Fibroblast of skin of left quadriceps (primary cell): ENCODE results near the gene WNK2.
A peak's percentile ranks its signal among the peaks of the same experiment; 100 is the strongest.

Source experiments
- DNase-seq, 2 experiments: peaks; one replicate each; pipeline ENCODE4 v3.0.0-alpha.2; 2013; ENCODE audit warnings: low read depth in 2 of 2

WNK2 gene

DNA sequence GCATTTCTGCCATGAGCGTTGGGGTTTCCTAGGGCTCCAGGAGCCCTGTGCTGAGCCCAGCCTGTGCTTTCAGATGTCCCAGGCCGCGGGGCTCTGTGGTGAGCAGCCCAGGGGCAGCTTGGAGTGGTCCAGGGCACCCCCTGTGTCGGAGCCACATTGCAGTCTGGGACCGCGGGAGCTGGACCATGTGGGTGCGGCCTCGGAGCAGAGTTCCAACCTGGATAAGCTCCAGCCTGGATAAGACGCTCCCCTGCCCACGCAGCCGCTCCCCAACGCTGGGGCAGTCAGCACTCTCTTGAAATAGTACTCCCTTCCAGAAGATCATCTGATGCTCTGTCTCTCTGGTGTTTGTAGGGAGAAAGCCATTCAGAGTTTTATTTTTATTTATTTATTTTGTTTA lies 111.1 kb downstream of the WNK2 start:
- no peak for DNase-seq

DNA sequence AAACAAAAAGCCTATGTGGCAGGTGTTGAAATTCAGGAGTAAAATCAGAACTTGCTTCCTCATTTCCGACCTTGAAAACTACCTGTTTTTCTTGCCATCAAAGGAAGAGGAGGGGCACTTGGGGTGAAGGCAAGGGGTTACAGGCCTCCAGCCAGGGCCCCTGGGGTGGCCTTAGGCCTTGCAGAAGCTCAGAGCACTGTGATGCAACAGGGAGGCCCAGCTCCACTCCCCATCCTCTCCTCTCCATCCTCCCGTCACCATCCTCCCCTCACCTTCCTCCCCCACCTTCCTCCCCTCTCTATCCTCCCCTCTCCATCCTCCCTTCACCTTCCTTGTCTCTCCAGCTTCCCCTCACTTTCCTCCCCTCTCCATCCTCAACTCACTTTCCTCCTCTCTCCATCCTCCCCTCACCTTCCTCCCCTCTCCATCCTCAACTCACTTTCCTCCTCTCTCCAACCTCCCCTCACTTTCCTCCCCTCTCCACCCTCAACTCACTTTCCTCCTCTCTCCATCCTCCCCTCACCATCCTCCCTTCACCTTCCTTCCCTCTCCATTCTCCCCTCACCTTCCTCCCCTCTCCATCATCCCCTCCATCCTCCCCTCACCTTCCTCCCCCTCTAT lies 111.6 kb downstream of the WNK2 start:
- no peak for DNase-seq

DNA sequence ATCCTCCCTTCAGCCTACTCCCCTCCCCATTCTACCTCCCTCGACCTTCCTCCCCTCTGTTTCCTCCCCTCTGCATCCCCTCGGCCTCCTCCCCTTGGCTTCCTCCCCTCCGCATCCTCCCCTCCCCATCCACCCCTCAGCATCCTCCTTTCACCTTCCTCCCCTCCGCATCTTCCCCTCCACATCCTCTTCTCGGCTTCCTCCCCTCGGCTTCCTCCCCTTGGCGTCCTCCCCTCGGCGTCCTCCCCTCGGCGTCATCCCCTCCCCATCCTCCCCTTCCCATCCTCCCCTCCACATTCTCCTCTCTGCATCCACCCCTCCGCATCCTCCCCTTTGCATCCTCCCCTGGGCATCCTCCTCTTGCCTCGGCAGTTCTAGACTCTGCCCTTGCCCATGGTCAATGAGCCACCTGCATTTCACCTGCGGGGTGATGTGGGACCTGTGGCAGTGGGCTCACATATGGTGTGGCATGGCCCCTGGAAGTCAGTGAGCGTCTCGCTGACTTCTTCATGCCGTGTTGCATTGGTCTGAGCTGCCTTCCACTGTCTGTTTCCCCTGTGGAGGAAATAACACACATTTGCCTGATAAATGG lies 113.0 kb downstream of the WNK2 start:
- no peak for DNase-seq

DNA sequence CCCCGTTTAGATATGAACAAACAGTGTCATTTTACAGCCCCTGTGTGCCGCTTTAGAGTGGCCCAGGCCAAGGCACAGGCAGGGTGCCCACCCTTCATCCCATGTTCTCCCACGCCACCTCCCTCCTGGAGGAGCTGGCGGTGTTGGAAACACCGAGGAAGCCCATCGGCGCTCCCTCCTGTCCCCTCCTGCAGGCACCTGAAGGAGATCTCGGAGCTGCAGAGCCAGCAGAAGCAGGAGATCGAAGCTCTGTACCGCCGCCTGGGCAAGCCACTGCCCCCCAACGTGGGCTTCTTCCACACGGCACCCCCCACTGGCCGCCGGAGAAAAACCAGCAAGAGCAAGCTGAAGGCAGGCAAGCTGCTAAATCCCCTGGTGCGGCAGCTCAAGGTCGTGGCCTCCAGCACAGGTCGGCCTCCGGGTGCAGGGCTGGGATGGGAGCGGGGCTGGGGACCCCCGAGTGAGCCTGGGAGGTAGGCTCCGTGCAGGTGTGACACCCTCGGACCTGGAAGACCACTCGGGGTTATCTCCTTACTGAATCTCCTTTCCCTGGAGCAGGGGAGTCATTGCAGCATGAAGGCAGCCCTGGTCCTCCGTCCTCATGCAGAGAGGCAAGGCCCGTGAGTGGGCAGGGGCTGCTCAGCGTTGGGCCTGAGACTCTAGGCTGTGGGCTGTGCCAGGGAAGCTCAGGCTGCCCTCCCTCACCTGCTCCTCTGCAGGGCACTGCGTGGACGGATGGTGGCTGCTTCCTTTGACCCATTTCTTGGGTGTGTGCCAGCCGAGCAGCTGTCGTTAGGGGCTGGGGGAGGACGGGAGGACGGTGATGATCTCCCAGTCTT lies 113.9 kb downstream of the WNK2 start:
- no peak for DNase-seq

DNA sequence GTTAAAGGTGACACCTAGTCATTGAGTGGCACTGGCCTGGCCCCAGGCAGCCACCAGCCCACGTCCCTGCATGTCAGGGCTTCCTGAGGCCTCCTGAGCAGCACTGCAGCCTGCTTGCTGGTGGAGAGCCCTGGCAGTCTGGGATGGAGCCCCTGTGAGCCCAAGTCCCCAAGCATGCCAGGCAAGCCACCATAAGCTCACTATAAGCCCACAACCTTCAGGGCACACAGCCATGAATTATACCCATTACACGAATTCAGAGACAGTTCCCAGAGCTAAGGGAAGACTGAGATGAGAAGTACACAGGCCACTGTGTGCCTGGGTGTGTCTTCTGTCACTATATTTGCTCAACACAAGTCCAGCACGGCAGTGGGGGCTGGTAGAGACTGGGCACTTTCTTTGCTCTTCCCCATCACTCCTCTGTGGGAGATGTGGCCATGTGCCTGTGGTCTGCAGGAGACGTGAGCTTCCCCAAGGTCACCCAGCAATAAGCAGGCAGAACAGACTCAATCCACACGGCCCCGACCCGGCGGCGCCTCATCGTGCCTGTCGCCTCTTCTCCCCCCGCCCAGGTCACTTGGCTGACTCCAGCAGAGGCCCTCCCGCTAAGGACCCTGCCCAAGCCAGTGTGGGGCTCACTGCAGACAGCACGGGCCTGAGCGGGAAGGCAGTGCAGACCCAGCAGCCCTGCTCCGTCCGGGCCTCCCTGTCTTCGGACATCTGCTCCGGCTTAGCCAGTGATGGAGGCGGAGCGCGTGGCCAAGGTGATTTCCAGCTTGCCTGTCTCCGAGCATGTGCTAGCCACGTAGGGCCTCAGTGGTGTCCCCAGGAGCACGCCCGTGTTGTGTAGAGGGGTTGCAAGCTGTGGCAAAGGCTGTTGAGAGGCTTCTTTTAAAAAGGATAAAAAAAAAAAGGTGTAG lies 114.8 kb downstream of the WNK2 start:
- DNase-seq: no peak

DNA sequence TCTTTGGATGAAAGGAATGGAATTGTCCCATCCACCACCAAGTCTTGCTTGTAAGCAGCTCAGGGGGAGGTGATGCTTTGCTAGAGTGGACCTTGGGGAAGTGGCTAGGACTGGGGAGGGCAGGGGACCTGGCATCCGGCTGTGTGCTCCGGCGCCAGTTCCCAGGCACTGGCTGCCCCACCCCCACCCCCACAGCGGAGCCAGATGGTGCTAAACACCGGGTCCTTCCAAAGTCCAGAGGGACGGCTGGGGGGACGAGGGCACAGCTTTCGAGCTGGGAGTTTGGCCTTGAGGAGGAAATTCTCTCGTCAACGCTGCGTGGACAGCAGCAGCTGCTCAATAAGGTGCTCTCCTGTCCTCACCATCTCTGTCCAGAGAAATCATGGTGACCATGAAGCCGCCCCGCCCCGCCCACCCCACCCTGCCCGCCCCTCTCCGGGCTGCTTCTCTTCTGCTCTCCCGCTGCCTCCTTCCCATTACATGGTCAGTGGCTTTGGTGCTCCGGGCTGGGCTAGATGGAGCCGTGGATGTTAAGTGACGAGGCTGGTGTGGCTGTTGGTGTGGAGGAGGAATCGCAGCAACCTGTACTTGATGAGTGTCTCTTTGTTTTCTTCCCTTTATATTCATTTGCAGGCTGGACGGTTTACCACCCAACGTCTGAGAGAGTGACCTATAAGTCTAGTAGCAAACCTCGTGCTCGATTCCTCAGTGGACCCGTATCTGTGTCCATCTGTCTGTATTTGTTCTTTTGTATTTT lies 115.7 kb downstream of the WNK2 start:
- no peak for DNase-seq

DNA sequence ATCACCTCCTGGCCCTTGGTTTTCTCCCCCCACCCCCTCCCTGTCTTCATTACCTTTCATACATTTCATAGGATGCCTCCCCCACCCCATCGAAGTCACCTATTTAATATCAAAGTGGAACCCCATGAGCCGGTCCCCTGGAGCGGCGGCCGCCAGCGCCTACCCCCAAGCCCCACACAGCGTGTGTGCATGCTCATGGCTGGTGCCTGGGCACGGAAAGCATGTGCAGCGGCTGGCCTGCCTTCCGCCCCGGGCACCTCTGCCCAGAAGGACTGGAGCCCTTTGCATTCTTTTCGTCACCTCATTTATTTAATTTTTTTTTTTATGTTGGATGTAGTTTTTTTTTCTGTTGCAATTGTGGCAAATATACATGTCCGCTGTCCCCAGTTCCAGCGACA lies 116.2 kb downstream of the WNK2 start:
- no peak for DNase-seq

DNA sequence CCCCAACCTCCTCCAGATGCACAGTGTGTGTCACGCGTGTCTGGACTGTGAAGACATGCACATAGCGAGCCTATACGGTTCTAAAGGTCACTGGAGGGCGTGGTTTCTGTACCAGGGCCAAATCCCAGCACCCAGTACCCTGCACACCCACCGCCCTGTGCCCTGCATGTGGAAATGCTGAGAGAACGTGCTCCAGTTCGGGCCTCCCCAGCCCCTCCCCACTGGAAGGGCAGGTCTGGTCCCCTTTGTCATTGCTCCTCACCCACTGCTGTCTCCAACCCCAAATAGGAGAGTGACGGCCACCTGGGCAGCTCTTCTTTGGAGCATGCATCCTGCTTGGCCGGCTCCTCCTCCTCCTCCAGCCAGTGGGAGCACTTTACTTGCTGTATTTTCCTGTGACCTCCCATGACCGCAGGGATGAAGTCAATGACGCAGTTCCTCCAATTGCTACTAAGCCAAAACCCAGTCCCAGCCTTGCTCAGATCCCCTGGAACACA lies 116.7 kb downstream of the WNK2 start:
- no peak for DNase-seq

DNA sequence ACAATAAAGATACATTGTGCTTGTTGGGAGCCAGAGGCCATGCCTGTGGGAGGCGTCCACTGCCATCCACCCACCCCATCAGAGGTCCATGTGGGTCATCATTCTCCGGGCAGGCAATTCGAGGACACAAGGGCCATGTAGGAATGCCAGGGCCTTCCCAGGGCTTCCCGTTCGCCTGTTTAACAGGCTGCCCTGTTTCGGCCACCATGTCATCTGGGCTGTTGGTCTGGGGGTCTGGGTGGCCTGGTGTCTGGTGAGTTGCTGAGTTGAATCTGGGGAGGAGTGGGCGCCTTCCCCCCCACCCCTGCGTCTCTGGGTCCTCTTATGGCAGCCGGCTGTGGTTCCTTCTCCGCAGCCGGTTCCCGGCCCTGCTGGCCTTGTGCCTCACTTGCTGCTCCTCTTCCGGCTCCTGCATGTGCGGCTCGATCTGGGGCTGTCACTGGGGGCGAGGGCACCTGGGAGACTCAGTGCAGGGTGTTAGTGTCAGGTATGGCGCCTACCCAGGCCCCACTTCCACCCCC lies 117.4 kb downstream of the WNK2 start:
- DNase-seq: no peak

DNA sequence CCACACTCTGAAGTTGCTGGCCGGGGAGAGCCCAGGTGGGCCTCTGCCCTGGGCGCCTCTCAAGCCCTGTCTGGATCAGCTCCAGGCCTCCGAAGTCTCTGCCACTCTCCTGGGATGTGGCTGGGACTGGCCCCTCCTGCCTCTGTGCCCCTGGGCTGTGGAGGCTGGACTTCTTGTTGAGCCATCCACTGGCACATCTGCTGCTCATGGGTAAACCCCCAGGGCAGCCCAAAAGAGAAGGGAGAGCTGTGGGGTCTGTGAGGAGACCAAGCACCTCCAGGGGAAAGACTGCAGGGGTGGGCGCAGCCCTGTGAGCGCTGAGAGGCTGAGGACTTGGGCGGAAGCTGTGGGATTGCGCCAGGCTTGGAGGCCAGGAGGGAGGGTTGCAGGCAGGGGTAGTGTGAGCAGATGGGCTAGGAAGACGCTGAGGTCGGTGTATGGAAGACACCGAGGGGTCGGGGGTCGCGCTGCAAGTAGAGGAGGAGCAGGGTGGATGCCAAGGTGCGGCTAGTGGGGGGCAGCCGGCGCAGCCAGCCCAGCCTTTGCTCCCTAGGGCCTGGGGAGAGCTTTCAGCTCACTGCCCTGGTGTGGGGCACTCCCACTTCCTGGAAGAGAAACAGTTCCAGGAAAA lies 118.1 kb downstream of the WNK2 start:
- DNase-seq: no peak

DNA sequence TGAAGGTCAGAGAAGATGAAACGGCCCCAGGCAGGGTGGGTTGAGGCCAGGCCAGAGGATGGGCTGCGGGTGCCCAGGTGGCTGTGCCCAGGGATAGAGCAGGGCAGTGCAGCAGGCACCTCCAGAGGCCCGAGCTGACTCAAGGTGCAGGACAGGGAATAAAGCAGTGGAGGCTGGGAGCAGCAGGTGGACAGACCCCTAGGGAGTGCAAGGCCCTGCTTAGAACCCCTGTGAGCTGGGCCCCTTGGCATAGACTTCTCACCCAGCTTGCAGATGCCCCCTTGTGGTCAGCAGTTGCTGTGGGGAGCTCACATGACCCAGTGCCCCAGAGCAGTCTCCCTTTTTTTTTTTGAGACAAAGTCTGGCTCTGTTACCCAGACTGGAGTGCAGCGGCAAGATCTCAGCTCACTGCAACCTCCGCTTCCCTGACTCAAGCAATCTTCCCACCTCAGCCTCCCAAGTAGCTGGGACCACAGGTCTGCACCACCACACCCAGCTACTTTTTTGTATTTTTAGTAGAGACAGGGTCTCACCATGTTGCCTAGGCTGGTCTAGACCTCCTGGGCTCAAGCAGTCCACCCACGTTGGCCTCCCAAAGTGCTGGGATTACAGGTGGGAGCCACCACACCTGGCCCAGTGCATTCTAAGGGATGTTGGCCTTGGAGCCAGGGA lies 118.8 kb downstream of the WNK2 start:
- peak in 1 of 2 experiments; percentile 13 for DNase-seq

DNA sequence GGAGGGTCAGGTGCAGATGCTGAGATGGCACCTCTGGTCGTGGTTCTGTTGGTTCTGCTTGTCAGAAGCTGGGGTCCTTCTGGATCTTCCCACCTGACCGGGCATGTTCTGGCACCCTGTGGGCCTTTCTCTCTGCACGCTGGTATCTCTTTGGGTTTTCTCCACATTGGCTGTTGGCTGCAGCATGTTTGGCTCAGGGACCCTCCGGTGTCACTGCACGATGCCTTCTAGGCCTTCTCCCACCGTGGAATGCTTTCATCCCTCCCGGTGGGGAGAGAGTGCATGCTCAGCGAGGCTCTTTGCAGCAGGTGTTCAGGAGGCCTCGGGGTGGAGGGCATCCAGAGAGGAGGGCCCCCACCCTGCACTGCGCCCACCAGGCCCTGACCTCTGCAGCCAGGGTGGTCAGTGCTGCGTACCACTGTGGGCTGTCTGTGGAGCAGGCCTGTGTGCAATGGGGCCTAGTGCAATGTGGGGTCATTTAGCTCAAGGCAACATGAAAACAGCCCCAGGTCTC lies 119.4 kb downstream of the WNK2 start:
- DNase-seq: no peak

DNA sequence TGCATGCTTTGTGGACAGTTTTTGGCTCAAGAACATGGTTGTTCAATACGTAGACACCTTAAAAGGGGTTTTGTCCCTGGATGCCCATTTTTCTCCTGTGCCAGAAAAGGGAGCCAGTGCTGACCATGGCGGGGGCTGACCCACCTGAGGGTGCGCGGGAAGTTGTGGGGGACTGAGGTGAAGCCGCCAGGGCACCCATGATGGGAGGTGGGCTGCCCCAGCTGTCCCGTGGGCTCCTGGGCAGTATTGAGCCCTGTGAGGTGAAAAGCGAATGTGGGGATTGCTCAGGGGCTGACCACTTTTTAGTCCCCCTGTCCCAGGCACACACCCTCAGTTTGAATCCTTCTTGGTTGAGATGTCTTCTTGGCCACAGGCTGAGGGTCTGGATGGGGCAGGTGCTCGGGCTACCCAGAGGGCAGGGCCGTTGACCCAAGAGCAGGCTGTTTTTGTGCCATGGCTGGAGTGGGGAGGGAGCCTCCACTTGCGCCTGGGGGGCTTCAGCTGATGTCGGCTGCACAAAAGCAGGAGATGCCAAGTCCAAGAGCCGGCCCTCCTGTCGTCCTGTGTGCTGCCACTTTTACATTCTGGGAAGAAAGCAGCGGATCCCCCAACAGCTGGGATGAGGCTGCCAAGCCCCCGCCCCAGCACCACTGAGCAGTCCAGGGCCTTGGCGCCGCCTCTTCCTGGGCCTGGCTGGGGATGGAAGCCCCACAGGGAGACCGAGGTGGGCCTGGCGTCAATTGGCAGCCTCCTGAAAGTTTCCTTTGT lies 120.1 kb downstream of the WNK2 start:
- DNase-seq: no peak

DNA sequence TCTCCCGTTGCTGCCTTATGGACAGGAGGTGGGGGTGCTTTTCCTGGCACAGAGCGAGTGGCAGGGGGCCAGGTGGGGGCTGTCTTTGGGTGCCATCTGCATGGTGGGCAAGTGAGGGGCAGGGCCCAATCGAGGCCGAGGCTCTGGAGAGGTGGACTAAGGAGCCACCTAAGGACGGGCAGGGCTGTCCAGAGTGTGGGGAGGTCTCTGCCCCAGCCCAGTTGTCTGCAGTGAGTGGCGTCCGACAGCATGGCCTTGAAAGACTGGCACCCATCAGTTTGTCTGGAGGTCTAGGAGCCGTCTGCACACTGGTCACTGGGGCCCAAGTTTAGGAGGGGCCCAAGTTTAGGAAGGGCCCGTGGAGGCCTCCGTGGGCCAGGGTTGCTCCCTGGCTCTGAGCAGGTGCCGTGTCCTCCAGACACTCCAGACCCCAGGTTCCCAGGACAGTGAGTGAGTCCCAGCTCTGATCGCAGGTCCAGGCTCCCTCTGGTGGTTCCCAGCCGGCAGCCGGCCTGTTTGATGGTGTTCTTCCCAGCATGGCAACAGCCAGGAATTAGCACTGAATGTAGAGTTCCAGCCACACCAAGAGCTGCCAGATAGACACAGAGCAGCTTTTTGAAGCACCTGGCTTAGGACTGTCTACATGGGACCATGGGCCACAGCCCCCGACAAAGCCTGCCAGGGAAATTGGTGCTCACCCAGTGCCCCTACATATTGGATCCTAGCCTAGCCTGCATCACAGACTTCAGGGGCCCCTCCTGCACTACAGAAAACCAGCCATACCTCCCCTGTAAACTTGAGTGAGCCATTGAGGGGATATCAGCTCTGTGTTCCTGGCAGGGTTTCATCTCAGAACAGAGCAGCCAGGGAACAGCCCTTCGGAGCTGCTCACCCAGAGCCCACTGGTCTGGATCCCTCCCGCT lies 120.9 kb downstream of the WNK2 start:
- no peak for DNase-seq

DNA sequence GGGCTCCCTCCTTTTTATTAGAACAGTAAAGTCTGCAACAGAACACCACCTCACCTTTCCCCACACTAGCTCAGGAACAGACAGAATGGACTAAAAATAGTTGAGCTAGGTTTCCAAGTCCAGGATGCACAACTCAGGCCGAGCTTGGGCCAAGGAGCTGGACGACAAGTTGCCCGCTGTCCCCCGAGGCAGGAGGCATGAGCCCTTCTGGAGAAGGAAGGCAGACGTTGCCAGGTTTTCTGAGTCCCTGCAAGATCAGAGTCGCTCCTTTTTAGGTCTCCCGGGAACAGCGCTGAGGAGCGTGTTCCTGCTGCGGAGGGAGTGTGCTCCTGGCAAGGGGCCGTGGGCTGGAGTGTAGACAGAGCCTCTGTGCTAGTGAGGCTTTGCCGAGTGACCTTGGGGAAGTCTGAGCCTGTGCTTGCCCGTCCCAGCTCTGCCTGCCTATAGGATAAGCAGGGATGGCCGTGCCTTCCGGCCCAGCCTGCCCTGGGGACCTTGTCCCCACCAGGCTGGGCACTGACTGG lies 121.6 kb downstream of the WNK2 start:
- DNase-seq: no peak

DNA sequence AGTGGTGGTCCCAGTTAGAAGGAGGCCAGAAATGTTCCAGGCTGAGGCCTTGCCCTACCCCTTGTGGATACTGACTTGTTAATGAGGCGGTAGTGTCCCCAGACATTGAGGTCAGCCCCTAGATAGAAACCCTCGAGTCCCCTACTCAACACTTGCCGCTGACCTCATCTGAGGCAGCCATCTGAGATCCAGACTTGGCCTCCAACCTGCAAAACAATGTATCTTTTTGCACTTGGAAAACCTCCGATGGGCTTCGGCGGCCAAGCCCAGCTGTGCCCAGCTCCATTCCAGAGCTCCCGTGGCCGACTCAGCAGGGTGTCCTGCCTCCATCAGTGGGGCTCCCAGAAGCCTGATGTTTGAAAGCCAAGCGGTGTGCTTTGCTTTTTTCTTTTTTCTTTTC lies 122.1 kb downstream of the WNK2 start:
- DNase-seq: no peak

DNA sequence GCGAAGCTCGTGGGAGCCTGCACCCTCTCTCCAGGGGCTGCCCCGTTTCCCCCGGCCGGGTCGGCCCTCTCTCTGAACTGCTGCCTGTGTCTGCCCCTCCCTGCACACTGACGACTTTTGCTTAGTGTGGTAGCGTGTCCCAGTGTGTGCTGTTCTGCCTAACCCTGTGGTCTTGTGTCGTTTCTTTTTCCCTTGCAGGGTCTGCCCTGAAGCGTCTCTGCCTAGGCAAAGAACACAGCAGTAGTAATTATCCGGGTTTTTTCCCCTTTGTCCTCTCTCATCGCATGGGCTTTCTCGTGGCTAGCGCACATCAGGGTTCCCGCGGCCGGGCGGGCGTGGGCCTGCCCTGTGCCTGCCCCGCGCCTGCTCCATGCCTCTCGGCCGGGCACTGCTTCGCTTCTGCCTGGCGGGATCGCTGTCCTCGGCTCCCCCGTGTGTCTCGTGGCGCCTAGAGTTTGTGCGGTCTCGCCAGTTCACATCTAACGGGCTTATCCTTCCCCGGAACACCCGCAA lies 122.7 kb downstream of the WNK2 start:
- DNase-seq: no peak
